G401.6 (cell line): ENCODE measurements around the gene FKBP14.

ENCODE experiments used
- FAIRE-seq: peaks from 2 replicates; lab custom pipeline; 2012; peaks lifted over from hg19 to GRCh38; lab: Jason Lieb, UNC

FKBP14 gene, protein sequence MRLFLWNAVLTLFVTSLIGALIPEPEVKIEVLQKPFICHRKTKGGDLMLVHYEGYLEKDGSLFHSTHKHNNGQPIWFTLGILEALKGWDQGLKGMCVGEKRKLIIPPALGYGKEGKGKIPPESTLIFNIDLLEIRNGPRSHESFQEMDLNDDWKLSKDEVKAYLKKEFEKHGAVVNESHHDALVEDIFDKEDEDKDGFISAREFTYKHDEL

DNA sequence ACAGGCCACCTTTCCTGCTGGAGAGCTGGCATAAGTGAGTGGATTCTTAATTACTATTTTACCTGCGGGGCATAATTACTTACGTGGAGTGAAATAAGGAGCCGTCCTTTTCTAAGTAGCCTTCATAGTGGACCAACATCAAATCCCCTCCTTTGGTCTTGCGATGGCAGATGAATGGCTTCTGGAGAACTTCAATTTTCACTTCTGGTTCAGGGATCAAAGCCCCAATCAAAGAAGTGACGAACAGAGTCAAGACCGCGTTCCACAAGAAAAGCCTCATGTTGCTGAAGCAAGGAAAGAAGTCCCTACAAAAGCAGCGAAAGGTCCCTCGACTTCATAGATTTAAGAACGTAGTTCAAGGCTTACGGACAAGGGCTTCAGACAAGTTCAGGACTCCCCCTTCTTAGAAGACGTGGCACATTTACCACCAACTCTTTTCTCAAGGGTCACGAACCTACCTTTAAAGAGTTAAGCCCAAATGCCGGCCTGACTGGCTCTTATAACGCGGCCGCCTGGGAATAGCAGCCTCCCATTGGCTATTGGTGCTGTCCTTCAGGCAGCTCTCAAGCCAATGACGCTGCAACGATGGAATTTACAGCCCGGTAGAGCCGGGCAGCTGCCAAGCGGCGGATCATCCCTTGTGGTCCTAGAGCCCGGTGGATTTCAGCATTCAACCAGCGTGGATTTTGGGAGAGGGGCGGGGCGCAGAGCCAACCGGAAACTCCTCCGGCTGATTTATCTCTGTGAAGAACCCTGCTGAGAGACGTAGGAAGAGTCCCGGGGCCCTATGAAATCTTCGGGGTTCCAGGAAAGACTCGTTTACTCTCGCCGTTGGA is at the start of gene FKBP14:
Gene FKBP14, minus strand, starts transcription at position 474 of the 836 bp plus-strand sequence. Its CDS starts 194 bp downstream, at position 280.
- peak; percentile 99 for FAIRE-seq

DNA sequence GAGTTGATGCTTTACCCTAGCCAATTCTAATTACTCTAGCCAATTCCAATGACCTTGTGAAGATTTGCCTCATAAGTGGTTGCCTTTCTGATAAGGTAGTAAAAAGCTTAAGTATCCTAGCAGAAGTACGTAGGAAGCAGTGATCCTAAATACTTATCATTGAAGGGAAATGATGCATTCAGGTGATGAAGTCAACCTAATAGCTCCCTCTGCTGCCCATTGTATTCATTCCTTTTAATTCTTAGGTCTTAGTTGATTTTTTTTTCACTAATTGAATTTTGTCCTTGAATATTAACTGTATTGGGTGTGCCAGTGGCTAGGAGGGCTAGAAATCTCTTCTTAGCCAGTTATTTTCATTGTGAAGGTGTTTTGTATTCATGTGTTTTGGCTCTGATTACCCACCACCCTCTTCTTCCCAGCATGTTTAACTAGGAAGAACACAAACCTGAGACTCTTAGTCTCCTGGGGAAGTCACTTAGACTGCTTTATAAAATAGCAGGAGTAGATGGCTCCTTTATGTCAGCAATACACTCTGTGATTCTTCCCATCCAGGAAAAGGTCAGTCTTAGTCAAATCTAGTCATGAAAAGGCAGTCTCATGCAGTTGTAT is 48.0 kb upstream of the FKBP14 start:
- peak; percentile 95 for FAIRE-seq

DNA sequence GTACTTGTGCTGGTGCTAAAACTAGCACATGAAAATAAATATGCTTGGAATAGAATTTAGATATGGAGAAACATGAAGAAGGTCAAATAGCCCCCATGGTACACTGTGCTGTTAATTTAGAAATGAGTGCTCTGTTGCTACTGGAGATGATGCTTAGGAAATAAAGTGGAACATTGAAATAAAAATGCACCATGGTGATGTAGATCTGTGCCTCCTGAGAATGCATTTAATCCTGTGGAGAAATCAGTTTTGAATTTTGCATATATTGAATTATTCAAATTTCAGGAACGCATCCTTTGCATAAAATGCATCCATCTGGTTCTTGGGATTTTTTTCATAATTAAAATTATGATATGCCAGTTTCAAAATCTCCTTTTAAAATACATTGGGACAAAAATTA is 46.2 kb upstream of the FKBP14 start:
- no peak for FAIRE-seq

DNA sequence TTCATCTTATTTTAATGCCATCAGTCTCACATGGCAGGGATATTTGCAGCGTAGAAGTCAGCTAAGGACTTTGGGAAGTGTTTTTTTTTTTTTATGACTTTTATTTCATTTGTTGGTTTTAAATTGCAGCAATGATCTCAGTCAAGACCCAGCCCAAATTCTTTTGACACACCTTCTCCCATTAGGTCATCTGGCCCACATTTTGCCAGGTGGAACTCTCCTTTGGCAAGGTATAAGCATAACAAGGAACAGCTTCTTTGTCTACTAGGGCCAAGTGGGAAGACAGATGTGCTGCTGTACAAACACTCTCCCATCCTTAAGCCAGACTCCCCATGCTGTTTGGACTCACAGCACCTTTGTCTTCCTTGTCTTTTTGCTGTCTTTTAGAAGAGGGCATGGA is 43.5 kb upstream of the FKBP14 start:
- FAIRE-seq: no peak

DNA sequence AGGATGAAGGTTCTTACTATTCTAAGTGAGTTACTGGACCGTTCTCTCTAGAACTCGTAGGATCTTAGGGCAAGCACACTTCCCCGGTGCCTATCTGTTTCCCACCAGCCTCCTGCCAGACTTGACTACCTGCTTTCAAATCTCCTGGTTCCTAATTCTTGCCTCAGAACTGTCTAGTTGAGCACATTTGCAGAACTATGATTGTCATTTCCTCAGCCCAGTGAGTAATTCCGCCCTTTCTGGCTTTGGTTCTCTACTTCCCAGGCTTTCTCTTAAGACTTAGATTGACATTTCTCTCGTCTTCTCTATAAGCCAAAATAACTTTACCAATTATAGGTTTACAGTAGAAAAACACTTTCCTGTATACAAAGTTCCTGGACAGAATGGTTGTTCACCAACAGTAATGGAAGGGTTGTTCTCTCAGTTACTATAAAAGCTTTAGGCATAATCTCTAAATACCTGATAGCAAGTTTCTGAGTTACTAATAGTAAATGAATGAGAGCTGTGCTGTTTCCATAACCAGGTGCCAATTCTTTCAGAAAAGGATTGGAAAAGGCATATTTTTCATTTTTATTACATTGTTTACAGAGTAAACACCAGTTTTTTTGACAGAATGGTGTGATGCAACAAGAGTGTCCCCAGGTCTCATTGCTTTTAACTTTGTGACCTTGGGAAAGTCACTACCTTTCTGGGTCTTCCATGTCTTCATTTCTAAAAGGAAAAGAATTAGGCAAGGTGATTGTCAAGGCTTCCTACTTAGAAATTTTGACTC is 42.8 kb upstream of the FKBP14 start:
- no peak for FAIRE-seq

DNA sequence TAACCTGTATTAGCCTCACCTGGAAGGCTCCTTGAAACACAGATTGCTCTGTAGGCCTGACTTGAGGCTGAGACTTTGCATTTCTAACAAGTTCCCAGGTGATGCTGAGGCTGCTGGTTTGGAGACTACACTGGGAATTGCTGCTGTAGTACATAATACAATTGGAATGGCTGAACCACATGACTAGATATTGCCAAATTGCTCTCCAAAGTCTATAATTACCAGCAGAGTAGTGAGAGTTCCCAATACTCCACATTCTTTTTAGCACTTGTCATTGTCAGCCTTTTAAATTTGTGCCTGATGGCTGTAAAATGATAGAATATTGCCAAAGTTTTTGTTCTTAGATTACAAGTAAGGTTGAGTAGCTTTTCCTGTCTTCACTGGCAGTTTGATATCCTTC is 41.6 kb upstream of the FKBP14 start:
- FAIRE-seq: no peak

DNA sequence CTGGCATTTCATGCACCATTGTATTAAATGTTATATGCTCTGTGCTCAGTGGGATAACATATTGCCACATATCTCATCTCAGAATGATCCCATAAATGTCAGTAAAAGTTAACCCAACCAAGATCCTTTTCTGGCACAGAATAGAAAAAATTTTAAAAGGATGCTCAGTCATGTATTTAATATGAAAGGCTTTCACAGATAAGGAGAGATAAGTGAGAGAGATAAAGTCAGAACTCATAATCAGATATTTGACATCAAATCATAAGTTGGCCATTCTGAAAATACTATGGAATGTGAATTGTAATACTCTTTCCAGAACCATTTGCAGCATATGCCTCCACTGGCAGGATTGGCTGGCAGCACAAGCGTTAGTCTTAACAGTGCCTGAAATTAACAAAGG is 40.2 kb upstream of the FKBP14 start:
- FAIRE-seq: no peak

DNA sequence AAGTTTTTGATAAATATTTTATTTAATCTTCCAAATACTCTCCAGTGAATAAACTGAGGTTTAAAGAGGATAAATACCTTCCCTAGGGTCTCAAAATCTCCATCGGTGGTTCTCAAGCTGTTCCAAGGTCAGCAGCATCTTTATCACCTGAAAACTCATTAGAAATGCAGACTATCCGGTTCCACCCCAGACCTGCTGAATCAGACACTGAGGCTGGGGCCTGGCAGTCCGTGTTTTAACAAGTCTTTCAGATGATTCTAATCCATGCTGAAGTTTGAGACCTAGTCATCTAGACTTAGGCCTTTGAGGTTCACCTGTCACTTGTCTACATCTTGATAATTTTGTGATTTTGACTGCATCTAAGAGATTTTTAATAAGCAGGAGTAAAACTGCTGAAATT is 39.2 kb upstream of the FKBP14 start:
- FAIRE-seq: no peak

DNA sequence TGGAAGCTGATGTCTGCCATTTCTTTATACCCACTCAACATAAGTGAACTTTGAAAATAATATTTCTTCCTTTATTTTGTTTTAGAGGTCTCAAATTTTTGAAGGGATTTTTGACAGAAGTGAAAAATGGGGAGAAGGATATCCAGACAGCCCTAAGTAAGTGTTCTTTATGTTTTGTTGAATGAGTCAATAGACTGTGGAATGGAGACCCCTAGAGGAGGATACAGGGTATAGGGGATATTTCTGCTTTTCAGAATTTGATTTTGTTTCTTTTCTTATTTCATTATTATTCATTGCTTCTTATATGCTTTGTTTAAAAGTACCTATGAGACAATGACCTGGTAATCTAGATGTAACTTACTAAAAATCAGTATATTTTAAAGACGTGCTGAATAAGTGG is 36.1 kb upstream of the FKBP14 start:
- peak; percentile 98 for FAIRE-seq

DNA sequence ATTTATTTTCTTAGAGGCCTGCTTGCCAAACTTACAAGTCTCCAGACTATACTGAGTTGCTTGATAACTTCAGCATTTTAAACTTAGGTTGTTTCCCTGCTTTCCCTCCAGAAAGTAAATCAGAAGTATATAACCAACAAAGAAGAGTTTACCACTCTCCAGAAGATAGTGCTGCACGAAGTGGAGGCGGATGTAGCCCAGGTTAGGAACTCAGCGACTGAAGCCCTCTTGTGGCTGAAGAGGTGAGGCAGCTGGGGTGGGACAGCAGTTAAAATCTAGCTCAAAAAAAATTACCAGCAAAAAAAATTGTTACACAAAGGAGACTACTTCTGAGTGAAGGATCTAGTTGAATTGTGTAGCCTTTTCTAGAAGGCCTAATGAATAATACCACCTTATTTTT is 35.3 kb upstream of the FKBP14 start:
- FAIRE-seq: peak; percentile 94

DNA sequence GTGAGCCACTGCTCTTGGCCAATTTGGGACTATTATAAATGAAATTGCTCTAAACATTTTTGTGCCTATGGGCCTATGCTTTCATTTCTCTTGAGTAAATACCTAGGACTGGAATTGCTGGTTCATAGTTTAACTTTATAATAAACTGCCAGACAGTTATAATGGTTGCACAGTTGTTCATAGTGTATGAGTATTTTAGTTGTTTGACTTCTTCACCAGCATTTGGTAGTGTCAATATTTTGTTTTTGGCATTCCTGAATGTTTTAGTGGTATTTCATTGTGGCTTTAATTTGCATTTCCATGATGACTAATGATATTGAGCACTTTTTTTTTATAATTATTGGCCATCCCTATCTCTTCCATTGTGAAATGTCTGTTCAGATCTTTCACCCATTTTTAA is 31.2 kb upstream of the FKBP14 start:
- no peak for FAIRE-seq

DNA sequence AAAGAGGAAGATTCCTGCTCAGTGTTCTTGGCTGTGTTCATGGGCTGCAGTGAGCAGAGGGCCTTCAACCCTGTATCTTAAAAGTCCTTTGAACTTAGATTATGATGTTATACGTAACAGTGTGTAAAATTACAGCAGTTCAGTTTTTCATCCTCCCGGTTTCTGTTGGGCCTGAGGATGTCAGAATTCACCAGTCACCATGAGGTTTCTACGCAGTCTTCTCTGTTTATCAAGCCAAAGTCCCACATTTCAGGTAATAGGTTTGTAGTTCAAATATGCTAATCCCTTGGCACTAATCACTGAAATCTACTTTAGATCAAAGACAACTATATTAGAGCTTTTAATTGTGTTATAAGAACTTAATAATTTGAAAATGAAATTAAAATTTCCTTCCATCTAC is 26.6 kb upstream of the FKBP14 start:
- FAIRE-seq: peak; percentile 13

DNA sequence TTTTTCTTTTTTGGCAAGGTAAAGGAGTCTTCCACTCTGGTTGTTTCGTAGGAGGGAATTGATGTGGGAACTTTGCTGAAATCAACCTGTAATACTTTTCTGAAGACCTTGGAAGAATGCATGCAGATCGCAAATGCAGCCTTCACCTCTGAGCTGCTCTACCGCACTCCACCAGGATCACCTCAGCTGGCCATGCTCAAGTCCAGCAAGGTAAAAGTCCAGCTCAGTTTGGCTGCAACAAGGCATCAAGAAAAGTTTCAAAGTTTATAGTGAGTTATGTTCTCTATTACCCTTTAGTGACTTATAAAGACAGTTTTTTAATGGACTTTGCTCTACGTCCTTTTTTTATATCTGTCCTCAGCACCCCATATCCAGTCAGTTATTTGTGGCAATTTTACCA is 22.7 kb upstream of the FKBP14 start:
- FAIRE-seq: no peak

DNA sequence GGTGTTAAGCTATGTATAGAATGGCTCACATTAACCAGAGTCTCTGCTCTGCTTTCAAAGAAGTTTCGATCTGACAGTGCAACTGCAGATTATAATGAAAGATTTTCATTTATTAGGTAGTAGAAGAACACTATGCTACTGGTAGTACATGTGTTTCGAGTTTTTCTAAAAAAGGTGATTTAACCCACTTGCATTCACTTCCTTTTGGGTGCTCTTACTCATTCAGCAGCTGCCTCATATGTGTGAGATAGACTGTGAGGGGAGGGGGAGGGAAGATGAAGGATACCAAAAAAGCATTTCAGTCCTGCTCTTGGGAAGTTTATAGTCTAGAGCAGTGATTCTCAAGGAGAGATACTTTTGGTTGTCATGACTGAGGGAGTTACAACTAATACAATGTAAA is 22.1 kb upstream of the FKBP14 start:
- FAIRE-seq: no peak

DNA sequence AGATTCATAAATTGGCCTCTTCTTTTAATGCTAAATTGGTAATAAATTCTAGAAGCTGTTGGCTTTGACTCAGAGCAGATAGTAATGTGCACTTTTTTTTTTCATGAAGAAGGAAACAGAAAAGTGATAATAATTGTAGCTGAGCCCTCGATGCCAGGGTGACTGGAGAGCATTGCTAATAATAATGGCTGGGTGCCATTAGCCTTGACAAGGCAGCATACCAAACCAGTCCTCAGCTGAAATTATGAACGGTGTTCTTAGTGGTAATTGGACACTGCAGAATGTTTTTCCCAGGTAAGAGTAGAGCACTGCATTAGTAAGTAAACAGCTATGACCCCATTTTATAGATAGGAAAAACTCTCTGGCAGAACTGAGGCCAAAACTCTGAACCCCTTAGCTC is 20.6 kb upstream of the FKBP14 start:
- FAIRE-seq: no peak

DNA sequence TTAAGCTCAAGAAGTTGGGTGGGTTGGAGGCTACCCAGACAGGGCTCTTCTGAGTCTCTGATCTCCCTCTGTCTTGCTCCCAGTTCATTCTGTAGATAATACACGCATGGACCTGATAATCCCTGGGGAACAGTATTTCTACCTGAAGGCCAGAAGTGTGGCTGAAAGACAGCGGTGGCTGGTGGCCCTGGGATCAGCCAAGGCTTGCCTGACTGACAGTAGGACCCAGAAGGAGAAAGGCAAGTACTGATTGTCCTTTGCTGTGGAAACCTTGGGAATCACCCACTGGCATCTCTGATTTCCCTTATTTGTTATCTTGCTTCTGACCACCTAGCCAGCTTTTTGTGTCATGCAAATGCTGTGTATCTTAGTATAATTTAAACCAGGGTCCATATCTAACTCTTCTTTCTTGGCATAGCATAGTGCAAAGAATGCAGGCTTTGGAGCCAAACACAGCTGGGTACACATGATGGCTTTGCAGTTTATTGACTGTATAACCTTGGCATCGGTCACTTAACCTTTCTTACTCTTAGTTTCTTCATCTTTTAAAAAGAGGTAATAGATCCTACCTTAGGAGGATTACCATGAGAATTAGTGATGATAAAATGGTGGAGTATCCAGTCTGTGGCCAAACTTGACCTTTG is 19.7 kb upstream of the FKBP14 start:
- FAIRE-seq: no peak

DNA sequence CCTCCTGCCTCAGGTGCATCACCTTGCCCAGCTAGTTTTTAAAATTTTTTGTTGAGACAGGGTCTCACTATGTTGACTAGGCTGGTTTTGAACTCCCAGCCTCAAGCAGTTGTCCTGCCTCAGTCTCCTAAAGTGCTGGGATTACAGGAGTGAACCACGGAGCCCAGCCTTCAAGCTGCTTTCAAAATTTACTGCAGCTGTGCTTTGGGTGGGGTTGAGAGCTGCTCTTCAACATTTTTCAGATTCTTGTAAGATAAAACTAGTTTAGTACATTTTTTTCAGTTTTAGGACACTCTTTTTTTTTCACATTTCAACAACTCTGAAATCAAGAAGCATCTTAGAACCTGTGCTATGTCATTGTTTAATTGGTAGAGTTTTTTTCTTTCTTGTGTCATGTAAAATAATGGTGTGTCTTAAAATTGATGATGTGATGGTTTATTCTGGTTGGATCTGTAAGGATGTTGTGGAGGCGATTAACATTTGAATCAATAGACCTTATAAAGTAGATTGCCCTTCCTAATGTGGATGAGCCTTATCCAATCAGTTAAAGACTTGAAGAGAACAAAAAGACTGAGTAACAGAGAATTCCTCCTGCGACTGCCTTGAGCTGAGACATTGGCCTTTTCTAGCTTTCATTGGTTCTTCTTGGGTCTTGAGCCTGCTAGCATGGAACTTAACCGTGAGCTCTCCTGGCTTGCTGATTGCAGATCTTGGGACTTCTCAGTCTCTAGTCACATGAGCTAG is 15.2 kb upstream of the FKBP14 start:
- no peak for FAIRE-seq

DNA sequence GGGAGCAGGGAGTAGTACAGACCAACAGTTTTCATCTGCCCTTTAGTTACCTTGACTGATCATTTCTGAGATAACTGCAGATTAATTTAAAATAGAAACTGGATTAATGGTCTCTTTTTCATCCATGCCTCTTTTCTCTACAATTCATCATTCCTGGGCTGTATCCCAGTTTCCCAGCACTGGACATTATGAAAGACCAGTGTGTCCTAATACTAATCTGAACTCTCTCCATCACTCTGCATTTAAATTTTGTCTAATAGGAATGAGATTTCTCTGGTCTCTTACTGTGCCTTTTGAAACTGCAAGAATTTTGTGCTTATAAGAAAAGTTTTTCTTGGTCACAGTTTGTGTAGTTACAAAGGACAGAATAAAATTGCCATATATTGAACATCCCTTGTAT is 14.4 kb upstream of the FKBP14 start:
- no peak for FAIRE-seq

DNA sequence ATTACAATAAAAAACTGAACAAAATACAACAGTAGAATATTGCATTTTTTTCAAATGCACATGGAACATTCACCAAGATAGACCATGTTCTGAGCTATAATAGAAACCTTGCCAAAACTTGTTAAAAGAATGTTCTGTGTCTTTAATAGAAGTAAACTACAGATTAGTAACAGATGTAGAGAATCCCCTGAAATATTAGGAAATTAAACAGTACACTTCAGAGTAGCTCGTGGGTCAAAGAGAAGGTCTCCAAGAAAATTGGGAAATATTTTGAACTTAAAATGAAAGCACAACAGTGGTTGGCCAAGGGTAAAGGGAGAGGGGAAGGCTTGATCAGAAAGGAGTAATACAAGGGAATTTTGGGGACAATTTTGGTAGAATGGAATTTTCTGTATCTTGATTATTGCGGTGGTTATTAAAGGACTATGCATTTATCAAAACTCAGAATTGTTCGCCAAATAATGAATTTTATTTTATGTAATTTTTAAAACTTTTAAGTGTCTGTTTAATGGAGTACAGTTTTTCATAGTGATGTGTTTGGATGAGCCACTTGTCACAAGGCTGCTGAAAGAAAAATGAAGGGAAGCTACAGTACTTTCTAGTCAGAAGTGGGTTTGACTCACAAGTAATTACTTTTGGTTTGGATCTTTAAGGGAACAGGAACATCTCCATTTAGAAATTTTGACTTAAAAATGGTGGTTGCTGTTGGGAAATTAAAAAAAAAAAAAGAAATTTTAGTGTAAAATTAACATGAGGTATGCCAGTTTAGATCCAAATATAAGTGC is 11.9 kb upstream of the FKBP14 start:
- FAIRE-seq: peak; percentile 75

DNA sequence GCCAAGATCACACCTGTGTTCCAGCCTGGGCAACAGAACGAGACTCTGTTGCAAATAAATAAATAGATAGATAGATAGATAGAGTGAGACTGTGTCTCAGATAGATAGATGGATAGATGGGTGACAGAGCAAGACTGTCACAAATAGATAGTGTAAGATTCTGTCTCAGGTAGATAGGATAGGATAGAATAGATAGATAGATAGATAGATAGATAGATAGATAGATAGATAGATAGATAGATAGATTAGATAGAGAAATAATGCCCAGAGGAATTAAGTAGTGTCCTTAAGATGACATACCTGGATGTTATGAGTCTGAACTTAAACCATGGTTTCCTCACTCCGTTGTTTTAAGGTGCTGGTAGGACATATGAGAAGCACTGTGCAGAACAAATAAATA is 9.7 kb upstream of the FKBP14 start:
- FAIRE-seq: no peak

DNA sequence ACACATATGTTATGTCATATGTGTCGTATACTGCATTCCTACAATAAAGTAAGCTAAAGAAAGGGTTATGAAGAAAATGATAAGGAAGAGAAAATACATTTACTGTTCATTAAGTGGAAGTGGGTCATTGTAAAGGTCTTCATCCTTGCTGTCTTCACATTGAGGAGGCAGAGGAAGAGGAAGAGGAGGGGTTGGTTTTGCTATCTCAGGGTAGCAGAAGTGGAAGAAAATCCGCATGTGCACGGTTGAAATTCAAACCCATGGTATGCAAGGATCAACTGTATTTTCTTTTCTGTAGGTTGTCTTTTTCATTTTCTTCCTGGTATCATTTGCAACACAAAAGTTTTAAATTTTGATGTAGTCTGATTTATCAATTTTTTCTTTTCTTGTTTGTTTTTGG is 8.0 kb upstream of the FKBP14 start:
- FAIRE-seq: no peak
